Bone marrow (tissue), 2 donors: ENCODE measurements around the gene BEND6.

ENCODE experiments used
- DNase-seq, 2 donors: peaks; one replicate each; lab custom pipeline; 2025; lab: John Stamatoyannopoulos, UW

BEND6 gene

DNA sequence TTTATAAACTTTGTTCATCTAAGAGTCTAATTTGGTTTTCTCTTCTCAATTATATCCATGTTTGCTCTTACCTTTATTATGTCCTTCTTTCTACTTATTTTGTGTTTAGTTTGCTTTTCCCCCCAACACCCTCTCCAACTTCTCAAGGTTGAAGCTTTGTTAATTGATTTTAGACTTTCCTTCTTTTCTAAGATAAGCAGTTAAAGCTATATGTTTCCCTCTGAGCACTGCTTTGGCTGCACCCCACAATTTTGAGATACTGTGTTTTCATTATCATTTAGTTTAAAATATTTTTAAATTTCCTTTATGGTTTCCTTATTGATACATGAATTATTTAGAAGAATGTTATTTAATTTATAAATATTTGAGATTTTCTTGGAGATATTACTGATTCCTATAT, 13.9 kb upstream of the BEND6 start:
- DNase-seq: no peak

DNA sequence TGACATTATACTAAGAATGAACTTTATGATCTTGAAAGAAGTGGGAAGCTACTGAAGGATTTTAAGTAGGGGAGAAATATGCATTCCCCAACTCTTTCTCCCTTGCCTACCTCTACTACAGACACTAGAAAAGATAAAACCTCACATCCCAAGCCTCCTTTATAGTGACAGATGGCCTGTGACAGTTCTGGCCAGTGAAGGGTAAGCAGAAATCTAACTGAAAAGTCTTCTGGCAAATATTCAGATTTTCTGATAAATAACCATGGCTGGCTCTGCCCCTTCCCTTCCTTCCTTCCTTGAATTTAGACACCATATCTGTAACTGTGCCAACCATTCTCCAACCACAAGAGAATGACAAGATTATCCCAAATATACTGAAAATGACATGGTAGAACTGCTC, 10.2 kb upstream of the BEND6 start:
- DNase-seq: no peak

DNA sequence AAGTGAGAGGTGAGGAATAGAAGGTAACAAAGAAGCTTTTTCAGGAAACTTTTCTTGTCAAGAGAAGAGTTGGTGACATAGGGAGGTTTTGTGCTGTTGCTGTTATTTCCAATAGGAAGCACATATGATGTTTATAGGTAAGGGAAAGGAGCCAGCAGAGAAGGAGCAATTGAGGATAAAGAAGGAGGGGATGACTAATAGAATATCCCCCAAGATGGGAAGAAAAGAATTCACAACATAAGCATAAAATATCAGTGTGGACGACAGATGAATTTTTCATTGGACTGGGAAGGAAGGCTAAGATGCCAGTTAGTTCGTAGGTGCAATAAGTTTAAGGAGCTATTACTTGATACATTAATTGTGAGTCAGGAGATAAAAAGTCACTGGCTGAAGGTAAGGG, 8.5 kb upstream of the BEND6 start:
- no peak for DNase-seq

- no peak for DNase-seq
Measured at GRCh38 chr6:56947924-56948323, 7.0 kb upstream of the BEND6 start.

DNA sequence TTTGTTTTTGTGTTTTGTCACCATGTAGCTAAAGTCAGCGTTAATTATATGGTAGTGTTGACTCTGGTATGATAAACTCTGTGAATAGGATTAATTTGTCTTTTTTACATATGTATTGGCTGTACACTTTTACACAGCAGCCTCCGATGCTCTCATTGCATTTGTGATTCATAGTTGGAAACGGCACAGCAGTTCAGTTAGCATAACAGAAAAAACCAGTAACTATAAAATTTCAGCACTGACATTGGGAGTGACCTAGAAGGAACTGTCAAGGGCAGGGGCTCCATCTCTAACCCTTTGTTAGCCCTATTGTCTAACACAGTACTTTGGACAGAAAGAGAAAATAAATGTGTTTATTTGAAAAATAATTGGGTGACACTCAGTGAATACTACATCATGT, 5.6 kb upstream of the BEND6 start:
- no peak for DNase-seq

DNA sequence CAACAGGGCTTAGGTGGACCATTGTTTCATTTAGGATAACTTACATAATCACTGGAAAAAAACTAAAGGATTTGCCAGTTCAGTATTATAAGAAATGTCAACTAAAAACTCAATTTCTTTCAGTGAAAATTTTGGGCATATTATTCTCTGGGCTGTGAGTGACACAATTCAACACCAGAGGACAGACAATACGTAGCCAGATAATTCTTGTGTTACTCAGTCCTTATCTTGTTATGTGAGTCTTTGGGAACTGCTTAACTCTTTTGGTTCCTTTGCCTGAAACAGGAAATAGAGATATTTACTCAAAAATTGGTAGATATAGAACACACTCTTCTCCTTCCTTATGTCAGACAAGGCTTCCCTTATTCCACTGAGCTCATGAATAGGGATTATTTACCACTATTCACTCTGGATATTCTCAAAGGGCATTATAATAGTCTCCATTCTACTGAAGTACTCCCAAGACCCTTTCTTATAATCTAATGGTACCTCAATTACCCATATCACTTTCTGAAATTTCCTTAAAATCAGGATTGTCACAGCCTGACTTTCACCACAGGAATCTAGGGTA, 4.9 kb upstream of the BEND6 start:
- DNase-seq: no peak

- DNase-seq: no peak
Measured at GRCh38 chr6:56951049-56951831, 3.7 kb upstream of the BEND6 start.

DNA sequence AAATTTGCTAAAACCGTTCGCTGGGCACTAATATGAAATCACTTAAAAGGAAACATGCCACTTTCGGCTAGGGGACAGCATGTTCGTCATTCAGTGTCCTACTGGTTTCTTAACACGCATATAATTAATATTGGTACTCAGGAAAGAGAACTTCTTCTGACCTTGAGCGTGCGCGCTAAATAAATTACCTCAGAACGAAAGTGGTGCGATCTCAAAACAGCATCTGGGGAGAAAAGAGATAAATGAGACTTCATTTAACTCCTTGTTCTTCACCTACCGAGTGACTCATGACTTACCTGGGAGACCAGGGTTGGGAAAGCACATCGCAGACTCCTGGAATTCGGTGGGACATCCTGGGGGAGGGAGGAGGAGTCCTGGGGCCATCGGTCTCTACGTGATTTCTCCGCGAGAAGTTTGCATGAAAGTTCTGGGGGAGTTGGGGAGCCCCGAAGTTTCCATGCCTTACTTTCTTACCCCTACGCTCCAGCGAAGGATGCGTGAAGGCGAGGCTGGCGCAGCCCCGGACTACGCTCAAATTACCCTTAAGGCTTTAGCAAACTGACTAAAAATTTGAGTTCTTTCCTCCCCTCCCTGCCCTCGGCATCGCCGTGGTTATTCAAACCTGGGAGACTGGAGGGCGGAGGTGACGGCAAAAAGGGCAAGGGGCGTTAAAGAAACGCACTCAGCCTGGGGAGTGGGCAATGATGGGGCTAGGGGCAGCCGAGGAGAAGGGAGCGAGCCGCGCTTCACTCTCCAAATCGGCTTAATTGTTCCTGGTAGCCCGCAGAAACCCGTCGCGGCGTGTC, 1.1 kb upstream of the BEND6 start:
- no peak for DNase-seq

DNA sequence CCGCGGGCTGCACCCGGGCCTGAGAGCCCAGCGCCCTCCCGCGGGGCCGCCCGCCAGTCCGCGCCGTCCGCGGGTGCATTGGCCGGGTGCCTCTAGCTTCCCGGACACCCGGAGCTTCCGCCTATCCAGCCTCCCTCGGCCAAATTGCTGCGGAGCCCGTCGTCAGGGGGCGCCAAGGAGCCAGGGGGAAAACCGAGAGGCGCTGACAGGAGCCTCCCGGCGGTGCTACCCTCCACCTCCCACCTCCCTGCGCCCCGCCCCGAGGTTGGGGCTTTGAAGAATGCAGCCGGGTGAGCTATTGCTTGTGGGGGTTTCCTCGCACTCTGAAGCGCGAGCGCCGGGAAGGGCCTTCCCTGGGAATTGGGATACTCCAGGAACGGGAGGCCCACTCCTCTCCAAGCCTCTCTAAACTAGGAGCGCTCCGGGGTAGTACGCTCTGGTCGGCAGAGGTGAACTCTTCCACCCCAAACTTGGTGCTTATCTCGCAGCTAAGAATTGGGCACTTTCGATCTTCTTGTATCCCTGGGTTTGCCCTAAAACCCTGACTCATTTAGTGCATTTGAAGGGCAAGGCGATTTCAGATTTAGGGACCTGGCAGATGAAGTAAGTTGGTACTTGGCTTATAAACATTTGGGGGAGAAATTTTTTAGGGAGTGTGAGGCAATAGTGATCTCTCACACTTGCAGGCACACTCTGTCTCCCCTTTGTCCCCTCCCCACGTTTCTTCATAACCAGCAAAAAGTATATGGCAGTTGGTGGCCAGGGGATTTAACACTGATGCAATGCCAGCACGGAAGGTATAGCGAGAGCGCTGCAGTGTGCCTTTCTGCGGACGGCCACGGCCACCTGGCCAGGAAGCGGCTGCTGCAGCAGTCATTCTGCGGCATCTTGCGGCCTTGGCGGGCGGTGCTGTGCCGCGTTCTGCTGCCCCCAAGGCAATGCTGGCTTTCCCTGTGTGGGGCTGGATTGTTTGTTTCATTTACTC, 556 bp downstream of the BEND6 start:
- DNase-seq: peak; percentile 27 to 57

- no peak for DNase-seq
Measured at GRCh38 chr6:56956491-56956890, 1.6 kb downstream of the BEND6 start.

- no peak for DNase-seq
Measured at GRCh38 chr6:56957856-56958255, 2.9 kb downstream of the BEND6 start.

- DNase-seq: no peak
Measured at GRCh38 chr6:56958481-56958880, 3.6 kb downstream of the BEND6 start.

- DNase-seq: no peak
Measured at GRCh38 chr6:56959094-56959493, 4.2 kb downstream of the BEND6 start.

DNA sequence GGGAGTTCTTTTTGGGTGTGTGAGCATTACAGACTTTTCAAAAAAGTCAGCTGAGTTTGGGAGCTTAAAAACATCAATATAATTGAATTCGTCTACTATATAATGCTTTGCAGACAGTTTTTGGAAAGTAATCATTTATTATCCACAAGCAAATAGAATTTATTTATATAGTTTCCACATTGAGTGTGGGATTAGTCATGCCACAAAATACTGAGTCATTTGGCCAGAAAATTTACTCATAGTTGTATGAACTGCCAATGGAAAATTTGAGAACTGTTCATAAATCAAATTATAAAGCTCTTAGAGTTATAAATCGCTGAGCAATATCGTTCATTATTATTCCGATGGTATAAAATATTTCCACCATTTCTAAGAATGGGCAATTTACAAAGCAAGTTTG, 5.0 kb downstream of the BEND6 start:
- DNase-seq: no peak

- no peak for DNase-seq
Measured at GRCh38 chr6:56961151-56961550, 6.2 kb downstream of the BEND6 start.

- no peak for DNase-seq
Measured at GRCh38 chr6:56962441-56962840, 7.5 kb downstream of the BEND6 start.

GRCh38 chr6:56963043-56963442, 8.1 kb downstream of the BEND6 start:
- no peak for DNase-seq

- DNase-seq: no peak
Measured at GRCh38 chr6:56963793-56964192, 8.9 kb downstream of the BEND6 start.

DNA sequence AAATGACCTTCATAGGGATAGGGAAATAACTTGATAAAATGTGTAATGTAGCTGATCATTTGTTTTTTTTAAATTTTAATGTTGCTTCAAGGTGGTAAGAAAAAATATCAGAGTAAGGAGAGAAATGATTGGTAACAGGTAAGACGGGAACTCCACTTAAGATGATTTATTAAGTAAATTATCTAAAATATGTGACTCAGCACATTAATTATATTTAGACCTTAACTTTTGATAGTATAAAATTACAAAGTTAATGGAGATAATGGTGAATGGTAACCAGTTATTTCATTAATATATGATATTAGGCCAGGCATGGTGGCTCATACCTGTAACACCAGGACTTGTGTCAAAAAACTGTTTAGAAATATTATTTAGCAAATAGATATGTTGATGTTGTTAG, 10.2 kb downstream of the BEND6 start:
- no peak for DNase-seq

DNA sequence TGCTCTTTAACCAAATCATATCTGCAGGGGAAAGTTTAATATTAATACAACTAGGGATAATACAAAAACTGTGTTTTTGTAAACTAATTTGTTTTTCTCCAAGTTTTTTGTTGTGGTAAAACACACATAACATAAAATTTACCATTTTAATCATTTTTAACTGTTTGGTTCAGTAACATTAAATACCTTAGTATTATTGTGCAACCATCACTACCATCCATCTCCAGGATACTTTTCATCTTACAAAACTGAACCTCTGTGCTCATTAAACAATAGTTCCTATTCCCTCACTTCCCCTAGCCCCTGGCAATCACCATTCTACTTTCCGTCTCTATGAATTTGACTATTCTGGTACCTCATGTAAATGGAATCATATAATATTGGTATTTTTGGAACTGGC, 15.9 kb downstream of the BEND6 start:
- DNase-seq: no peak

GRCh38 chr6:56977192-56977591, 22.3 kb downstream of the BEND6 start:
- DNase-seq: no peak

DNA sequence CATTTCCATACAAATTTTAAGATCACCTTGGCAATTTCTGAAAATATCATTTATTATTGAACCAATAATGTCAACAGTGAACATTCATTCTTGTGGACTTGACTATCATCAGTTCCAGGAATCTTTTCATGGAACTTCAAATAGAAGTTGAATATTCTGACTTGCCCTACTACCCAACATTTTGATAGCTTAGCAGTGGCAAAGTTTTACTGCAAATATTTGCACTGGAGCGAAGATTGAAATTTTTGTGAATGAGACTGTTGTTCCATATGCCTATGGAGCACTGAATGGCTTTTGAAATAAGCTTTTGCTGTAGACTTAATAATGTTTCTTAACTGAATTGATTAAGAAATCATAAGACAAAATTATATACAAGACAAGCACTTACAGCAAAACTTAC, 23.6 kb downstream of the BEND6 start:
- DNase-seq: no peak
